Measurements from ENCODE around the gene TFDP1. TPM values are rescaled to one million over a fixed set of nuclear protein-coding genes. Genes with fewer than 3 reads are reported as not detected.

TFDP1 gene
- total RNA-seq, 3 donors from 2014 or later: 31.8 to 34.0 (median 33.3) TPM

DNA sequence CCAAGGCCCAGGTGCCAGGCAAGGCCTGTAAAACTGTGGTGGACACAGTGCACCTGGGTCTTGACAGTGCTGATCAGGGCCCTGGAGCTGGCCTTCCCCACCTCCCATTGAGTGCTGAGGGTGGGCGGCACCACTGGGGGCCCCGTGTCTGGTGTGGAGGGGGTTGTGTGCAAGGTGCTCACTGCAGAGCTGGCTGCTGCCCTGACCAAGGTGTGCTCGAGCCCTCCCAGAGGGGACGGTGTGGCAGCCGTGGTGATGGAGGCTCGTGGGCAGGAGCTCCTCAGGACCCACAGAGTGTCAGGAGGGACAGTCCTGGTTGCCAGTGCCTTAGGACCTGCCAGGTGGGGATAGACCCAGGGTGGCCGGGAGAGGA is 50.5 kb downstream of the TFDP1 start:
- peak in 1 of 2 donors; percentile 43 for DNase-seq (ENCODE audit: low spot score in 2 of 2)
- TF ChIP-seq, protein P1, sequence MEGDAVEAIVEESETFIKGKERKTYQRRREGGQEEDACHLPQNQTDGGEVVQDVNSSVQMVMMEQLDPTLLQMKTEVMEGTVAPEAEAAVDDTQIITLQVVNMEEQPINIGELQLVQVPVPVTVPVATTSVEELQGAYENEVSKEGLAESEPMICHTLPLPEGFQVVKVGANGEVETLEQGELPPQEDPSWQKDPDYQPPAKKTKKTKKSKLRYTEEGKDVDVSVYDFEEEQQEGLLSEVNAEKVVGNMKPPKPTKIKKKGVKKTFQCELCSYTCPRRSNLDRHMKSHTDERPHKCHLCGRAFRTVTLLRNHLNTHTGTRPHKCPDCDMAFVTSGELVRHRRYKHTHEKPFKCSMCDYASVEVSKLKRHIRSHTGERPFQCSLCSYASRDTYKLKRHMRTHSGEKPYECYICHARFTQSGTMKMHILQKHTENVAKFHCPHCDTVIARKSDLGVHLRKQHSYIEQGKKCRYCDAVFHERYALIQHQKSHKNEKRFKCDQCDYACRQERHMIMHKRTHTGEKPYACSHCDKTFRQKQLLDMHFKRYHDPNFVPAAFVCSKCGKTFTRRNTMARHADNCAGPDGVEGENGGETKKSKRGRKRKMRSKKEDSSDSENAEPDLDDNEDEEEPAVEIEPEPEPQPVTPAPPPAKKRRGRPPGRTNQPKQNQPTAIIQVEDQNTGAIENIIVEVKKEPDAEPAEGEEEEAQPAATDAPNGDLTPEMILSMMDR (IDR thresholded peaks at IDR 0.05): no peak
- TF ChIP-seq POLR2AphosphoS5 (IDR thresholded peaks at IDR 0.05): no peak
- no peak for TF ChIP-seq POLR2A (IDR thresholded peaks at IDR 0.05)
- Histone ChIP-seq H3K4me1 (no peaks in the 10 kb centered on the region), H3K27ac (no peak overlapping the region), H3K9me3 (no peaks in the 10 kb centered on the region), H3K4me3 (no peak overlapping the region), H3K36me3 (no peaks in the 10 kb centered on the region), H3K27me3 (no peaks in the 10 kb centered on the region)
- intact Hi-C loops (cut with DNase I; ENCODE audit: low total_unique reads): no loop called here

DNA sequence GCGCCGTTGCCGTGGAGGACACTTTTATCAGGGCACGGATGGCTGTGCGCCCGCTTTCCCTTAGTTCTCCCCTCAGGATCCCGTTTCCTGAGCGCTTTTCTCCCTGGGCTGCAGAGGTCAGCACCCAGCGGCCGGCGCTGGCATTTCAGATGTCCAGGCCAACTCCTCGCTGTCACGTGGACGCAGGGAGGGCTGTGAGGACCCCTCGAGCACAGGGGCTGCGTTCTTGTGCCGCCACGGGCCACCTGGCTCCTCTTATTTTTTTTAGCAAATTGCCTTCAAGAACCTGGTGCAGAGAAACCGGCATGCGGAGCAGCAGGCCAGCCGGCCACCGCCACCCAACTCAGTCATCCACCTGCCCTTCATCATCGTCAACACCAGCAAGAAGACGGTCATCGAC is 51.2 kb downstream of the TFDP1 start:
- Histone ChIP-seq H3K27me3 (no peaks in the 10 kb centered on the region), H3K4me3 (no peak overlapping the region), H3K27ac (no peak overlapping the region), H3K36me3 (no peaks in the 10 kb centered on the region), H3K4me1 (no peaks in the 10 kb centered on the region), H3K9me3 (no peaks in the 10 kb centered on the region)
- intact Hi-C loops (cut with DNase I; ENCODE audit: low total_unique reads): no loop called here
- TF ChIP-seq POLR2AphosphoS5 (IDR thresholded peaks at IDR 0.05): no peak
- TF ChIP-seq POLR2A (IDR thresholded peaks at IDR 0.05): no peak
- TF ChIP-seq, protein P1 (IDR thresholded peaks at IDR 0.05): no peak
- DNase-seq (ENCODE audit: low spot score in 2 of 2): peak in 1 of 2 donors; percentile 38

DNA sequence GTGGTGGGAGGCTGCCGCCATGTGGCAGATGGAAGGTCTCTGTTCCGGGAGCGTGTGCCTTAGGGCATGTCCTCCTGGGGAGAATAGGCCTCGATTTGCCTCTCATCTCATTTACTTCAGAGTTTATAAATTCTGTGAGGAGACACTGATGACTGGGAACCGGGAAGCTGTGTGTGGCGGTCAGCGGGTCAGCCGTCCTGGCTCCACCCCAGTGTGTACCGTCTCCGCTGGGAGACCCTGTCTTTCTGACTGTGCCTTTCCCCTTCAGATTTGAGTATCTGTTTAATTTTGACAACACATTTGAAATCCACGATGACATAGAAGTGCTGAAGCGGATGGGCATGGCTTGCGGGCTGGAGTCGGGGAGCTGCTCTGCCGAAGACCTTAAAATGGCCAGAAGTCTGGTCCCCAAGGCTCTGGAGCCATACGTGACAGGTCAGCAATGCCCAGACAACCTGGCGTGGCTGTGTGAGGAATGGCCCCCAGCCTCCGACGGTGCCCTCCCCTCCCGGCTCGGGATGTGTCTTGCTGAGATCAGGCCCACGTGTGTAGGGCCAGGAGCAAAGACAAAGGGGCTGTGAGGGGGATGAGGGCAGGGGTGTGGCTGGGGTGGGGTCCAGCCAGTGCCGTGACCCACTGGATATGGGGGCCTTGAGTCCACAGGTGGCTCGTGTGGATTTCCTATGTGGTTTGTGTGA is 51.9 kb downstream of the TFDP1 start:
- Histone ChIP-seq H3K36me3 (no peaks in the 10 kb centered on the region), H3K4me1 (no peaks in the 10 kb centered on the region), H3K9me3 (no peaks in the 10 kb centered on the region), H3K27me3 (no peaks in the 10 kb centered on the region), H3K4me3 (no peak overlapping the region), H3K27ac (no peak overlapping the region)
- intact Hi-C loops (cut with DNase I; ENCODE audit: low total_unique reads): no loop called here
- peak in 1 of 2 donors; percentile 37 for DNase-seq (ENCODE audit: low spot score in 2 of 2)
- TF ChIP-seq POLR2AphosphoS5 (IDR thresholded peaks at IDR 0.05) (no peak), POLR2A (IDR thresholded peaks at IDR 0.05) (no peak)
- TF ChIP-seq, protein P1 (IDR thresholded peaks at IDR 0.05): no peak

DNA sequence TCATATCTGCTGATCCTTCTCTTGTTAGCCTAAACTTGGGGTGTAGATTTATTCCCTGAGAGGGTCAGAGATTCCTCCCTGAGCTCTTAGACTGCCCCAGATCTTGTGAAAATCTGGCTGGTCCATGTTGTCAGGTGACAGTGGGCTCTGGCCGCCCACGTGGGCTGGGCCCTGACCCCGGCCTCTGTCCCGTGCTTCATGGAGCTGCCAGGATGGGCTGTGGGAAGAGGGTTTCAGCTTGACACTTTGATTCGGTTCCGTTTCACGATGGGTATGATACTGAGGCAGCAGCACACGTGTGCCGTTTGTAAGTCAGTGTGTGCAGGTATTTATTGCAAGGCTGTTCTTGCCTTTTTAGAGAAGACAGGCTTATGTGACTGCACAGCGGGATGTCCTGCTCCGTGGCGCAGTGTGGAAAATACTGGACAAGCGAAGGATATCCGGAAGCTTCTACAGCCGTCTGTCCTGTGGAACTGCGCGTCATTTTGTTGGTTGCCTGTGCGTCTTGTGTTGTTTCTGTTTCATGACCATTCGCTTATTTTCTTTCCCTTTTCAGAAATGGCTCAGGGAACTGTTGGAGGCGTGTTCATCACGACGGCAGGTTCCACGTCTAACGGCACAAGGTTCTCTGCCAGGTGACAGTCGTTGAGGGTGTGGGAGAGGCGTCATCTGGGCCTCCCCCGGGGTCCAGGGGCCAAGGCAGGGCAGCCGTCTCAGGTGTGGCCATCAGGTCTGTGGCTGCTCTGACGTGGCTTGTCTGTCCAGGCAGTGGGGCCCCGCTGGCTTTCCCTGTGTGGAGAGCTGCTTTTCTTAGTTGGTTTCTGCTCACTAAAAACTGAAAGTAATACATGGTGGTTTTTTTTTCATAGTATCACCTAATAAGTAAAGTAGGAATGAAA is 53.0 kb downstream of the TFDP1 start:
- TF ChIP-seq POLR2A (IDR thresholded peaks at IDR 0.05) (no peak), POLR2AphosphoS5 (IDR thresholded peaks at IDR 0.05) (no peak)
- TF ChIP-seq, protein P1 (IDR thresholded peaks at IDR 0.05): no peak
- no peaks in the 10 kb centered on the region for H3K4me1 ChIP-seq
- H3K4me3 ChIP-seq: no peak overlapping the region
- H3K27me3 ChIP-seq: no peaks in the 10 kb centered on the region
- H3K9me3 ChIP-seq: no peaks in the 10 kb centered on the region
- H3K27ac ChIP-seq: no peak overlapping the region
- intact Hi-C loops (cut with DNase I; ENCODE audit: low total_unique reads): no loop called here
- DNase-seq (ENCODE audit: low spot score in 2 of 2): peak in 1 of 2 donors; percentile 31
- no peaks in the 10 kb centered on the region for H3K36me3 ChIP-seq

Data from breast epithelium (tissue), 4 donors.